Activated CD4-positive, alpha-beta T cell treated with anti-CD3 and anti-CD28 coated beads for 1 hour (primary cell): ENCODE data around the gene SEMA6C.

Experiments used
- DNase-seq: peaks from one replicate; pipeline ENCODE4 v3.0.0-alpha.2; 2020

Gene SEMA6C

DNA sequence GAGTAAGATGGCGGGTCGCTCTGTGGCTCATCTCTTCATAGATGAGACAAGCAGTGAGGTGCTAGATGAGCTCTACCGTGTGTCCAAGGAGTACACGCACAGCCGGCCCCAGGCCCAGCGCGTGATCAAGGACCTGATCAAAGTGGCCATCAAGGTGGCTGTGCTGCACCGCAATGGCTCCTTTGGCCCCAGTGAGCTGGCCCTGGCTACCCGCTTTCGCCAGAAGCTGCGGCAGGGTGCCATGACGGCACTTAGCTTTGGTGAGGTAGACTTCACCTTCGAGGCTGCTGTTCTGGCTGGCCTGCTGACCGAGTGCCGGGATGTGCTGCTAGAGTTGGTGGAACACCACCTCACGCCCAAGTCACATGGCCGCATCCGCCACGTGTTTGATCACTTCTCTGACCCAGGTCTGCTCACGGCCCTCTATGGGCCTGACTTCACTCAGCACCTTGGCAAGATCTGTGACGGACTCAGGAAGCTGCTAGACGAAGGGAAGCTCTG is 12.4 kb upstream of the SEMA6C start:
- no peak for DNase-seq

- DNase-seq: no peak
Measured at GRCh38 chr1:151158326-151158725, 11.9 kb upstream of the SEMA6C start.

DNA sequence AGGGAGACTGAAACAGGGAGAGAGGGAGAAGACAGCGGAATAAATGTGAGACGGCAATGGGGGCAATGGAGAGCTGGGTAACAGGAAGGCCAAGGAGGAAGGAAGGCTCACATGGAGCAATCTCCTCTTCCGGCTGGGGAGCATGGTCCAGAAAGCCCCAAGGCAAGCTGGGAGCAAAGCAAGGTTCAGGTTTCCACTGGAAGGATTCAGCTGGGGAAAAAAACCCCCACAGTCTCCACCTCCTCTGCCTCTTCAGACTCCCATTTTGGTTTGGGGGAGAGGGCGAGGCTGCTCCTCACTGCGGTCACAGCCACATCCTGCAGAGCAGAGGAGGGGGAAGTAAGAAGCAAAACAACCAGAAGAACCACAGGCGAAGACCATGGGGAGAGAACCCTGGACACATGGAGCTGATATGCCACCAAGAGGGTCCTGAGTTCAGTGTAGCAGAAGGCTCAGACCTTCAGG is 10.7 kb upstream of the SEMA6C start:
- no peak for DNase-seq

DNA sequence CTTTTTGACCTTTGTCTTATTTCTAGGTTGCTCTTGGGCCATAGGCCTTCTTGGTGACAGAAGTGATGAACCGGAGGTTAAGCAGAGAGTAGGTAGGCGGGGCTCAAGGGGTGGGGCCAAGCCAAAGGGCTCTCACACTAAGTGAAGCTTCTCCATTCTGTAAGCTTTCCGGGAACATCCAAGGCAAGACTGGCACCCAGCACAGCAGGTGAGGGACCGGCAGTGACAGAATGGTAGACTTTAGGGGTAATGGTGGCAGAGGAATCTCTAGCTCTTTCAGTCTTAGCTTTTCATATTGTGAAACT is 10.0 kb upstream of the SEMA6C start, which contains the start of gene TNFAIP8L2:
TSS of gene TNFAIP8L2 (plus strand) at position 135 of the 305 bp plus-strand sequence. CDS start 2,049 bp downstream, outside the sequence.
- peak; percentile 55 for DNase-seq

DNA sequence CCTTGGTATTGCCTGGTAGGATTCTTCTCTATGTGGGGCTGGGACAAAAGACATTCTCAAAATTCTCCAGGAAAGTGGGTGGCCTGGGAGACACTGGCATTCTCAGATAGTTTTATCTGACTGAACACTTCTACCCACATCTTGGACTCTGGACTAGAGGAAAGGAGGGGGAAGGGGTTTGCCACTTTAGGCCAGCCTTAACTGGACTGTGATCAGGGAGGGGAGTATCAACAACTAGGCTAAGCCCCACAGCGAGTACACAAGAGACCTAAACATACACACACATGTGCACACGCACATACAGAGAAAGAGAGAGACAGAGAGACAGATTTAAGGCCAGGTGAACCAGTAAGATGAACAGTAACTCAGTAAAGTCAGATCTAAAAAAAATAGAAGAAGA is 1.2 kb upstream of the SEMA6C start:
- no peak for DNase-seq

GRCh38 chr1:151147132-151147503 is 687 bp upstream of the SEMA6C start:
- DNase-seq: no peak

GRCh38 chr1:151146072-151146411 is 389 bp downstream of the SEMA6C start:
- DNase-seq: no peak

DNA sequence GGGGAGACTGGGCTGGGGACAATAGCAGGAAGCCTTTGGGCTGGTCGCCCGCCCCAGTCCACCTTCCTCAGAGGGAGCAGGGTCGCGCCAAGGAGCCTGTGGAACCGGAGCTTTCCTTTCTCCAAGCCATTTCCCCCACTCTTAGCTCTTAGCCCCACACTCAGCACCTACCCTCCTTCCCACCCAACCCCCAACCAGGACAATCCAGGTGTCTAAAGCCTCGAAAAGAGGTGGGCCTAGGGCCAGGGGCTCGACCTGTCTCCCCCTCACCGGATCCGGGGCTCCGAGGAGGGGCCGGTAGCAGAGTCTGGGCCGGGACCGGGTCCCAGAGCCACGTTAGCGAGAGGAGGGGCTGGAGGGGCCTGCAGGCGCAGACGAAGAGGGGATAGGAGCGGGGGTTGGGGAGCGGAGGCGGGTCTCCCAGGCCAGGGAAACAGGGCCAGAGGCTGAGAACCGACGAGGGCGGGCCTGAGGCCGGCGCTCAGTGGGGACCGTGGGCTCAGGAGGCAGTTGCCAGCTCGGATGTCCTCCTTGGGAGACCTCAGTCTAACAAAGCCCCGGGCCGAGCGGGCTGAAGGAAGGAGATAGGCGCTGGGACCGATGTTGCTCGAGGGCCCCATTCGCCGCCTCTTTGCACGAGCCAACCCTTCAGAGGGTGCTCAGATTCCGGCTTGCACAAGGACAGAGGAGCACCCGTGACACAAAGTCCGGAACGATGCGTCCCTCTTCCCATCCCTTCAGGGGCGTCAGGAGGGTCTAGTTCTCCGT is 943 bp downstream of the SEMA6C start:
- DNase-seq: no peak

DNA sequence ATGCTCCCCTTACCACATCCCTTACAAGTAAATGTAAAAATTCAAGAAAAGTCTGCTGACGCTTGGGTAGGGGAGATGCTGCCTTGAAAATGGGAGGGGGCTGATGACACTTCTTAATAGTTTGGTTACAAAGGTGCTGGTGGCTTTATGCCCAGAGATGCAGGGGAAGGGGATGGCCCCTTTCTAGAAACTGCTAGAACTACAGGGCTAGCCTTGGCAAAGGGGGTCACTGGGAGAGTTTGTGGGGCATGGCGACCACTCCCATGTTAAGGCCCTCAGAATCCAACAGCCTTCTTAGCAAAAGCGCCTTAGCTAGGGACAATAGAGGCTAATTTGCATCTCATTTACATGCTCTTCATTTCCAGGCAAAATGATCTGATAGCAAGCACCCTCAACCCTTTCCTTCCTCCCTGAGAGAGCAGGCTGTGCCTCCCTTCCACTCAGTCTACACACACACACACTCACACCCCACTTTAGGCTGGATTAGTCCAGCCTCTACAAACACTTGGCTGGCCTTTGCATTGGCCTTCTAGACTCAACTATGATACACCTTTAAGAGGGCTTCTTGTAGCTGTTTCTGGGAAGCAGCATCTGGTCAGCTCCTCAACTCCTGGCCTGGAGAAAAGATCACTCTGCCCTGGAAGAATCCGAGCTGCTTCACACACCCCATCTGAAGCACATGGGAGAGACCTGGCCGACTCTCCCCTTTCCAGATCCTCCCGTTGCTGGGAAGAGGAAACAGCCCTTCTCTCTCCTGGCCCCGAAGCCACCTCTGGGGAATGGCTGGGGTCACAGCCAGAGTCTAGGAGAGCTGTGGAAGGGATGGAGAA is 1.7 kb downstream of the SEMA6C start:
- no peak for DNase-seq

GRCh38 chr1:151143986-151144385 is 2.4 kb downstream of the SEMA6C start:
- DNase-seq: no peak

DNA sequence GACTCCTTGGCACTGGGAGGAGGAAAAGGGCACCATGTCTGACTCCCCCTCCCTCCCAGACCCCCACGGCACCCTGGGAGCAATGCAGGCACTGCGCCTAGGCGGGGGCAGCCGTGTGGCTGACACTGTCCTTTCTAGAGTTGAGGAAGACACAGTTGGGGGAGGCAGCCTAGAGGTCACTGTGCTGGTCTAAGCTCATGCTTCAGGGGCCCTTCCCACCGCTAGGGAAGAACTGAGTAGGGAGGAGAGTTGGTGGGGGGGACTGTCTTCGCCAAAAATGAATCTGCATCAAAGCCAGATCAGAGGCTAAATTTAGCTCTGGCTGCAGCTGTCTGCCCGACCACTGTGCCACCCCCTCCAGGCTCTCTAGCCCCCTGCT is 3.4 kb downstream of the SEMA6C start:
- no peak for DNase-seq

DNA sequence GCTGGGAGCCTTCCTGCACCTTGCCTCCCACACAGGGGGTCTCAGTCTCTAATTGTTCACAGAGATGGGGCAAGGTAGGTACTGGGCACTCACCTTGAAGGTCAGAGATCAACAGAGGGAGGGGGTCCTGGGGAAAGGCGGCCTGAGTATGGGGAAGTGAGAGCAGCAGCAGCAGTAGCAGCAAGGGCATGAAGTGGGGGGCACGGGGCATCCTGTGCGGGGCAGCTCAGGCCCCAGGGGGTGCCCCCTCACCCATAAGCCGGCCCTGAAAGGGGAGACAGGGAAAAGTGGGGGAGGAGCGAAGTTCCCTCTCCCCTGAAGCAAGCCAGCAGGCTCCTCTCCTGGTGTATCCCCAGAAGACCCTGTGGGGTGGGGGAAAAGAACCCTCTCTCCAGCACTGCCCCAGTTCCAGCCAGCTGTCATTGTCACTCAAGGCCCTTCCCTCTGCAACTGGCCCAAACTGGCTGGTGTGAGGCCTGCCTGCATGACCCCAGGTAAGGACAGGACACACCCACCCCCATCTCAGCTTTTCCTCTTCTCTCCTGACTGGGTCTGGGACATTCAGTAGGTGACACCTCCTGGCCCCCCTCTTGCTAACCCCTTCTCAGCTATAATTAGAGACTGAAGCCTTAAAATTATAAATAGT is 3.9 kb downstream of the SEMA6C start:
- no peak for DNase-seq

DNA sequence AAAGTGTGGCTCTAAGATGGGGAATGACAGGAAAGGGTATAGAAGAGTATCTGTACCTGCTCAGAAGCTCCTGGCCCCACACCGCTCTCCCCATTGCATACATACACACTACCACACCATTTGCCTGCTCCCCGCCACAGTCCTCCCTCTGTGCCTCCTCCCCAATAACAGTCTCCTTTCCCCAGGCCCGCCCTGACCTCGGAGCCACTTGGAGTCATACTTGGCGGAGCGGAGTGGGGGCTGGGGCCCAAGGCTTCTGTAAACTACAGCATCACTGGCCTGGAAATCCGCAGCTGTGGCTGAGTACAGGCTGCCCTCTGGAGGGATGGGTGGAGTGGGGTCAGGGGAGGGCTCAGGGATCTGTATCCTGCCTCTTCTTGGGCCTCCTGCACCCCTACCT is 8.6 kb downstream of the SEMA6C start:
- DNase-seq: no peak

DNA sequence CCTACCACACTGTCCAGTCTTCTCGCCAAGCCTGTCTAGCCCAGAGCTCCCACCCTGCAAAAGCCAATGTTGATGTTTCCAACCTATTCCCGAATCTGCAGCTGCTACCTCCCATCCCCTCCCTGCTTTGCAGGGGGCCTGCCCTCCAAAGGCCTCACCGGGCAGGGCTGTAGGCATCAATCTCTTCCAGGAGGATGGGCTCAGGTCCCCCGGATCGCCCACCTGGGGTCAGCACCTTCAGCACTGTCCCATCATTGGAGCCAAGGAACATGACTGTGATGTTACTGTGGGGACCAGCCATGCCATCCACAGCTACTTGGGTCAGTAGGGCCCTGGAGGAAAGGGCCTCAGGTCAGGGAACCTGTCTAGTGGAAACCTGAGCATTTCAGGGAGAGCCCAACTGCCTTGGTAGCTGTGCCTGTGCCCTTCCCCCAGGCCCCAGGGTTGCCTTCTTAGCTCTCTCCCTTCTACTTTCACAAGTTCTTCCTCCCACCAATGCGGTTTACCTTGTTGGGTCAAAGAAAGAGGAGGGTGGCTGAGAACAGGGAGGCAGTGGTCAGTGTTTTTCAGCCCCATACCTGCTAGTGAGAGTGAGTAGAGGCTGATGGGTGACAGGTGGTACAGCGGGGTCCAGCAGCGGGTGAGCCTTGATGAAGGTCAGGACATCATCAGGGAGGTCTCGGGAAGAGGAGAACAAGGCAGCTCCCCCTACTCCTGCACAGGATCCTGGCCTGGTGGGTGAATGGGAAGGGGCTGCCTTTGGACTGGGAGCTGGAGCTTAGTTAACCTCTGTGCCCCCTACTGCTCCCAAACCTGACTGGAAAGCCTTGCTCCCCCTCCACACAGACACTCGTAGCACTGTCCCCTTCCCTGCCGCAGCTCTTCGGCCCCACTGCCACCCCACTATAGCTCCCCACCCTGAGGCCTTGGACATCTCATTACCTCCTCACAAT is 10.7 kb downstream of the SEMA6C start:
- DNase-seq: no peak

GRCh38 chr1:151134991-151135390 is 11.4 kb downstream of the SEMA6C start:
- no peak for DNase-seq

GRCh38 chr1:151134396-151134795 is 12.0 kb downstream of the SEMA6C start:
- no peak for DNase-seq

DNA sequence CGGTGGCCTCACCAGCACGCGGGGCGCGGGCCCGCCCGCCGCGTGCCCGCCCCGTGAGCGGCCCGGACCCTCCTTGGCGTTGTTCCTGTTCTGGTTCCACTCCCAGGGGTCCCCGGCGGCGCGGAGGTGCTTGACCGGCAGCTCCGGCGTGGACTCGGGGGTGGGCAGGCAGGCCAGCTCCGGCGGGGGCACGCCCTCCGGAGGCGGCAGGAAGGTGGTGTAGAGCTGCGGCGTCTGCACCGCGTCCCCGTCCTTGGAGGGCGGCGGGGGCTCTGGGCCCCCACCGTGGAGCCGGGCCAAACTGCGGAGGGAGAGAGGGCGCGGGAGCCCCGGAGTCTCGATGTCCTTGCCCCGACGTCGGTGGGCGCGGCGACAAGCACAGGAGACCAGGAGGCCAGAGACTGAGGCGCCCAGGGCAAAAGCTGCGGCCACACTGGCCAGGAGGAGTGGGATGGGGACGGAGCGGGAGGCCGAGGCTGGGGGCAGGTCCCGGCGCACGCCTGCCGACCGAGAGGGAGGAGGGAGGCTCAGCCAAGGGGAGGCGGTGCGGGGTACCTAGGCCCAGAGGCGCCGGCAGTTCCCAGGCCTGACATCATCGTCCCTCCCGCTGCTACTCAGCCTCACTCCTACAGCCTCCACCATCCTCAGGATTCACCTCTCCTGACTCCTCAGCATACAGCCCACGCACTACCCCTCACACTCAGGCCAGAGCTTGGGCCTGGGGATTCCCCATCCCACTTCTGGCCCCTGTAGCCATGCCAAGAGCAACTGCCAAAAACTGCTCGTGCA is 13.2 kb downstream of the SEMA6C start:
- DNase-seq: no peak

GRCh38 chr1:151132335-151133017 is 14.0 kb downstream of the SEMA6C start:
- no peak for DNase-seq

- DNase-seq: no peak
Measured at GRCh38 chr1:151131701-151132334, 14.6 kb downstream of the SEMA6C start.

DNA sequence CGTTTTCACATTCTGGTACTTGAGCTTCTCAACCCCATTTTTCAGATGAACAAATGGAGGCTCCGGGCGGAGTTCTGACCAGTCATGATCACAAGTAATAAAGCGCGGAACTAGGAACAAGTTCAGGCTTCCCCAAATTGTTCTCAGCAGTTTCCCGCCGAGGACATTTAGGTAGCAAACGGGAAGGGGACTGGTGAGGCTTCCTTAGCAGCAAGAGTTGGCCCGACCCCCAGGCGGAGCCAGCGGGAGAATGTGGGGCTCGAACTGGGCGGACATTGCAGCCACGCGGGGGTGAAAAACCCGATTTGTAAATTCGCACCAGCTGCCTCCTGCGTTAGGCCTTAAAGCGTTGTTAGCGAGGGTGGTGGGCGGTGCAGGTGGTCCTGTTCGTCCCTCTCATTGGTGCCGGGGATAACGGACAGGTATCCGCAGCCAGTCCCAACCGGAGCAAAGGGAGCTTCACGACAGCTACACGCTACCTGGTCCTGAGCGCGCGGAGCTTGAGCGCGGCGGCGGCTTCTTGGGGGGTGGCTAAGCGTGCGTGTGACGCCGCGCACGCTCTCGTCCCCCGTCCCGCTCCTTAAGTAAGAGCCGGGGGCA is 15.3 kb downstream of the SEMA6C start:
- peak; percentile 72 for DNase-seq
